Astrocyte (in vitro differentiated cells and primary cell): ENCODE results near the gene MYOCD. TPM values are rescaled to one million over a fixed set of nuclear protein-coding genes. Genes with fewer than 3 reads are reported as not detected.

Experiments used
- DNase-seq: peaks from one replicate; pipeline ENCODE4 v3.0.0-alpha.2; 2010; ENCODE audit warnings: low read depth
- FAIRE-seq: peaks from 2 replicates; lab custom pipeline; 2011; peaks lifted over from hg19 to GRCh38; lab: Jason Lieb, UNC
- H2AFZ ChIP-seq: 2 replicates; pipeline ENCODE4 v1.6.0; 2012; ENCODE audit warnings: low read depth, low read length, inconsistent platforms
- H3K27ac ChIP-seq: 2 replicates; pipeline ENCODE4 v1.5.1; 2011; ENCODE audit warnings: low read depth, low read length, inconsistent platforms
- H3K27me3 ChIP-seq: 2 replicates; pipeline ENCODE4 v1.6.0; 2011; ENCODE audit warnings: low read length, inconsistent platforms; ENCODE audit not compliant: insufficient read depth
- H3K36me3 ChIP-seq: 2 replicates; pipeline ENCODE4 v1.5.1; 2011; ENCODE audit warnings: low read length, inconsistent platforms; ENCODE audit not compliant: insufficient read depth
- H3K4me1 ChIP-seq: 2 replicates; pipeline ENCODE4 v1.5.1; 2011; ENCODE audit warnings: low read length, inconsistent platforms; ENCODE audit not compliant: insufficient read depth
- H3K4me2 ChIP-seq: 2 replicates; pipeline ENCODE4 v1.6.0; 2012; ENCODE audit warnings: low read length, inconsistent platforms
- H3K4me3 ChIP-seq: 2 replicates; pipeline ENCODE4 v1.5.1; 2011; ENCODE audit warnings: low read depth, mild to moderate bottlenecking, low read length, inconsistent platforms; ENCODE audit not compliant: insufficient read depth
- H3K79me2 ChIP-seq: 2 replicates; pipeline ENCODE4 v1.6.0; 2012; ENCODE audit warnings: mild to moderate bottlenecking, low read length, inconsistent platforms; ENCODE audit not compliant: insufficient read depth
- H3K9ac ChIP-seq: 2 replicates; pipeline ENCODE4 v1.6.0; 2012; ENCODE audit warnings: mild to moderate bottlenecking, low read length, inconsistent platforms
- H3K9me3 ChIP-seq: 2 replicates; pipeline ENCODE4 v1.5.1; 2012; ENCODE audit warnings: low read depth, mild to moderate bottlenecking, low read length, inconsistent platforms; ENCODE audit not compliant: insufficient read depth
- H4K20me1 ChIP-seq: 2 replicates; pipeline ENCODE4 v1.6.0; 2012; ENCODE audit warnings: low read length, inconsistent platforms; ENCODE audit not compliant: insufficient read depth
- H3K27ac Mint-ChIP-seq: one replicate; pipeline ENCODE4 v1.8.0; 2021; ENCODE audit warnings: mild to moderate bottlenecking, mixed read lengths; ENCODE audit not compliant: unreplicated experiment
- H3K27me3 Mint-ChIP-seq: one replicate; pipeline ENCODE4 v1.8.0; 2021; ENCODE audit warnings: low read depth, mixed read lengths; ENCODE audit not compliant: unreplicated experiment
- H3K36me3 Mint-ChIP-seq: one replicate; pipeline ENCODE4 v1.8.0; 2021; ENCODE audit warnings: low read depth, mixed read lengths; ENCODE audit not compliant: unreplicated experiment
- H3K4me1 Mint-ChIP-seq: one replicate; pipeline ENCODE4 v1.8.0; 2021; ENCODE audit warnings: low read depth, mixed read lengths; ENCODE audit not compliant: unreplicated experiment
- H3K4me3 Mint-ChIP-seq: one replicate; pipeline ENCODE4 v1.8.0; 2021; ENCODE audit warnings: mild to moderate bottlenecking, moderate library complexity, mixed read lengths; ENCODE audit not compliant: unreplicated experiment
- H3K9me3 Mint-ChIP-seq: one replicate; pipeline ENCODE4 v1.8.0; 2021; ENCODE audit warnings: mild to moderate bottlenecking, mixed read lengths; ENCODE audit not compliant: unreplicated experiment
- CTCF ChIP-seq: IDR thresholded peaks from 2 replicates; pipeline ENCODE4 v1.5.1; 2011; ENCODE audit warnings: low read depth, mild to moderate bottlenecking, inconsistent platforms, low read length, moderate library complexity; ENCODE audit not compliant: insufficient read depth
- EZH2 ChIP-seq: IDR thresholded peaks from 2 replicates; pipeline ENCODE4 v1.6.1; 2012; ENCODE audit warnings: mild to moderate bottlenecking, low read length, inconsistent platforms; ENCODE audit not compliant: insufficient read depth
- total RNA-seq: library from RNA; stranded (reverse); gene quantifications from 2 replicates; pipeline ENCODE4 v1.2.1, GENCODE V29; 2021

The MYOCD gene
- total RNA-seq, 1 donor from 2014 or later: 2.8 TPM

GRCh38 chr17:12812877-12813276 is 147.2 kb downstream of the MYOCD start:
- Mint-ChIP-seq H3K4me3 (no peak overlapping the region), H3K9me3 (peaks cover 17% of the 10 kb centered on the region), H3K36me3 (peaks cover 2% of the 10 kb centered on the region), H3K27ac (no peak overlapping the region), H3K4me1 (no peaks in the 10 kb centered on the region), H3K27me3 (no peaks in the 10 kb centered on the region)
- H3K9ac ChIP-seq: no peak overlapping the region
- H3K27ac ChIP-seq: no peak overlapping the region
- no peaks in the 10 kb centered on the region for H3K36me3 ChIP-seq
- no peaks in the 10 kb centered on the region for H3K27me3 ChIP-seq
- H3K4me1 ChIP-seq: no peaks in the 10 kb centered on the region
- TF ChIP-seq EZH2 (no peak), CTCF (no peak)
- H3K79me2 ChIP-seq: no peaks in the 10 kb centered on the region
- DNase-seq (no peak), FAIRE-seq (no peak)
- H3K4me2 ChIP-seq: no peak overlapping the region
- H2AFZ ChIP-seq: no peak overlapping the region
- no peaks in the 10 kb centered on the region for H4K20me1 ChIP-seq
- H3K9me3 ChIP-seq: no peaks in the 10 kb centered on the region
- H3K4me3 ChIP-seq: no peak overlapping the region

DNA sequence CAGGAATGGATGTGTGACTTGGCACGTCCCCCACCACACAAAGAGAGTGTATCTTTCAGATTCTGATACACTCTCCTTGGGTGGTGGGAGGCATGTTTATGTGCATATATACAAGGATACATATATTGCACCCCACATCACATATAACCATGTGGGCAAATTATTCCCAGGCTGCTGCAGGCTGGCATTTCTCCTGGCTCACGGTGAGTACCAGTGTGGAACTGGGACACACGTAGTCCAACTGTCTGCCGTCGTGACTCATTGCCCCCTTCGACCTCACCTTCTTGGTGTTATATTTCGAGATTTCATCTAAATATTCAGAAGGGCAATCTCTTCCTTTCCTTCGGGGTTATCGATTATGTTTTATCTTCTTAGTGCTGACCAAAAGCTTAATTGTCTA is 148.0 kb downstream of the MYOCD start:
- Histone ChIP-seq H3K79me2 (no peaks in the 10 kb centered on the region), H3K4me3 (no peak overlapping the region), H3K27ac (no peak overlapping the region), H3K9ac (no peak overlapping the region), H3K36me3 (no peaks in the 10 kb centered on the region), H4K20me1 (no peaks in the 10 kb centered on the region), H3K27me3 (no peaks in the 10 kb centered on the region), H3K4me1 (no peaks in the 10 kb centered on the region), H3K4me2 (no peak overlapping the region), H2AFZ (no peak overlapping the region), H3K9me3 (no peaks in the 10 kb centered on the region)
- no peak for FAIRE-seq
- H3K4me3 Mint-ChIP-seq: no peak overlapping the region
- no peak for TF ChIP-seq CTCF
- no peak overlapping the region for H3K27ac Mint-ChIP-seq
- H3K36me3 Mint-ChIP-seq: peaks cover 2% of the 10 kb centered on the region
- H3K9me3 Mint-ChIP-seq: peaks cover 15% of the 10 kb centered on the region
- no peaks in the 10 kb centered on the region for H3K27me3 Mint-ChIP-seq
- H3K4me1 Mint-ChIP-seq: no peaks in the 10 kb centered on the region
- DNase-seq: no peak

DNA sequence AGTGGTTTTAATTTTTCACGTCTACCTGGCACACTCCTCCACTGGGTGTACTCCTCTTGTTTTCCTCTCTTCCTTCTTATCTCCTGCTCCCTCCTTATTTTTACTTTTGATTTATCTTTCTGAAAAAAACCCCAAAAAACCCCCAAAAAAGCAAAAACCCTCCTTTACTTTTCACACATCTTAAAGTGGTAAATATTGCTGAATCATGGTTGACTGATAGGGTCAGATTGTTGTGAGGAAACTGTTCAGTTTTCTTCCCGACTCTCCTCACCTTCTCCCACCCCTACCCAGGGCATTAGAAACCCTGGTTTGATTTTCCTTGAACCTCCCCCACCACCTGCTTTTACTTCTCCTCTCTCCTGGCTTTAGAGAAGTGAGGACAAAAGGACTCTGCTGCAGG is 149.0 kb downstream of the MYOCD start:
- Histone ChIP-seq H3K4me1 (no peaks in the 10 kb centered on the region), H2AFZ (no peak overlapping the region), H3K36me3 (no peaks in the 10 kb centered on the region), H3K4me2 (no peak overlapping the region), H4K20me1 (no peaks in the 10 kb centered on the region), H3K27me3 (no peaks in the 10 kb centered on the region), H3K4me3 (no peak overlapping the region), H3K9me3 (no peaks in the 10 kb centered on the region), H3K27ac (no peak overlapping the region), H3K9ac (no peak overlapping the region), H3K79me2 (no peaks in the 10 kb centered on the region)
- TF ChIP-seq CTCF: no peak
- no peak for TF ChIP-seq EZH2
- H3K36me3 Mint-ChIP-seq: no peaks in the 10 kb centered on the region
- no peak for DNase-seq
- H3K9me3 Mint-ChIP-seq: peaks cover 6% of the 10 kb centered on the region
- no peaks in the 10 kb centered on the region for H3K4me1 Mint-ChIP-seq
- no peak overlapping the region for H3K4me3 Mint-ChIP-seq
- no peak for FAIRE-seq
- H3K27ac Mint-ChIP-seq: no peak overlapping the region
- no peaks in the 10 kb centered on the region for H3K27me3 Mint-ChIP-seq
